ENCODE data around the gene VOPP1. TPM values are rescaled to one million over a fixed set of nuclear protein-coding genes. Genes with fewer than 3 reads are reported as not detected.

The VOPP1 gene
- total and polyA plus RNA-seq, 8 donors = 15.1 to 37.3 (median 19.2) TPM

GRCh38 chr7:55595511-55595910 is 23.2 kb upstream of the VOPP1 start:
- no peaks in the 10 kb centered on the region for H3K9me3 ChIP-seq
- 76 to 83% methylated on average over 4 of the region's 4 CpGs for WGBS, 2 donors
- H3K4me1 ChIP-seq = no peaks in the 10 kb centered on the region
- no peak for DNase-seq
- no peaks in the 10 kb centered on the region for H3K36me3 ChIP-seq
- ATAC-seq = no peak
- no peaks in the 10 kb centered on the region for H3K27me3 ChIP-seq
- no peak overlapping the region for H3K27ac ChIP-seq
- intact Hi-C loops (cut with DNase I) = loop anchor here in 1 of 3 donors (10.0 kb wide), 2 partner anchors 171 to 321 kb away; no protein-coding TSS in a partner anchor
- TF ChIP-seq CTCF (IDR thresholded peaks at IDR 0.05) = no peak
- no peak for FAIRE-seq
- no peak overlapping the region for H3K4me3 ChIP-seq

DNA sequence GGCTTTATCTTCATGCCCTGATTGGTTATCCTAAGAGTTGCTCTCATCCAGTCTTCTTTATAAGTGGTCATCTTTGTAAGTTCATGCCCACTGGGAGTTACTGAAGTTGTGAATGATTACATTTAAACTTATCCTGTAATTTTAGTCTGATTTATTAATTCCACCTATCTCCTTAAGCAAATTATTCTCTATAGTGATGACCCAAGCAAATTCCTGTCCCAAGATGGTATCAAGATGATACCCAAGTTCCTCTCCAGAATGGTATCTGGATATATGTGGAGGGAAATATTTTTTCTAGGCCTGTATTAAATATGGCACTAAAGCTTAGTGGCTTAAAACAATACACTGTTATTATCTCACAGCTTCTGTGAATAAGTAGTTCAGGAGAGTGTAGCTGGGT is 22.6 kb upstream of the VOPP1 start:
- no peak for TF ChIP-seq CTCF (IDR thresholded peaks at IDR 0.05)
- Histone ChIP-seq H3K9me3 (no peaks in the 10 kb centered on the region), H3K36me3 (no peaks in the 10 kb centered on the region), H3K27me3 (no peaks in the 10 kb centered on the region), H3K4me1 (no peaks in the 10 kb centered on the region), H3K27ac (no peak overlapping the region), H3K4me3 (no peak overlapping the region)
- DNase-seq (no peak), ATAC-seq (no peak), FAIRE-seq (no peak)
- intact Hi-C loops (cut with DNase I) = loop anchor here in 1 of 3 donors (10.0 kb wide), 2 partner anchors 170 to 320 kb away; no protein-coding TSS in a partner anchor

DNA sequence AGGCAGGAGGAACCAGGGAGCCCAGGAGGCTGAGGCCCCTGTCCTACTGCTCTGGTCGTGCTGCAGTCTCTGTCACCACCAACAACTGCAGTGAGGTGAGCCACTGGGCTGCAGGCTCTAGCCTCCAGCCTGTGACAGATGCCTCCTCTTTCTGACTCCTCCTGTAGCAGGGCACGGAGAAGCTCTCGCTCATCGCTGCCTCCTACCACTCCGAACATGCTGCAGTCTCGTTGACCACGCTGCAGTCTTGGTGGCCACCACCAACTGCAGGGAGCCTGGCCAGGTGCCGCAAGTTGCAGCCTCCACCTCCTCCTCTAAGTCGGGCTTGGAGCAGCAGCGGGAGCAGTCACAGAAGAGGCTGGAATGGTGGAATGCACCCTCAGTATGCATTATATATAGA is 22.1 kb upstream of the VOPP1 start:
- no peak for ATAC-seq
- Histone ChIP-seq H3K36me3 (no peaks in the 10 kb centered on the region), H3K27me3 (no peaks in the 10 kb centered on the region), H3K4me1 (no peaks in the 10 kb centered on the region), H3K27ac (no peak overlapping the region), H3K9me3 (no peaks in the 10 kb centered on the region), H3K4me3 (no peak overlapping the region)
- FAIRE-seq = no peak
- no peak for TF ChIP-seq CTCF (IDR thresholded peaks at IDR 0.05)
- DNase-seq = no peak
- WGBS, 2 donors = 87 to 89% methylated on average over 10 of the region's 10 CpGs
- intact Hi-C loops (cut with DNase I) = loop anchor here in 1 of 3 donors (10.0 kb wide), 2 partner anchors 170 to 320 kb away; no protein-coding TSS in a partner anchor

DNA sequence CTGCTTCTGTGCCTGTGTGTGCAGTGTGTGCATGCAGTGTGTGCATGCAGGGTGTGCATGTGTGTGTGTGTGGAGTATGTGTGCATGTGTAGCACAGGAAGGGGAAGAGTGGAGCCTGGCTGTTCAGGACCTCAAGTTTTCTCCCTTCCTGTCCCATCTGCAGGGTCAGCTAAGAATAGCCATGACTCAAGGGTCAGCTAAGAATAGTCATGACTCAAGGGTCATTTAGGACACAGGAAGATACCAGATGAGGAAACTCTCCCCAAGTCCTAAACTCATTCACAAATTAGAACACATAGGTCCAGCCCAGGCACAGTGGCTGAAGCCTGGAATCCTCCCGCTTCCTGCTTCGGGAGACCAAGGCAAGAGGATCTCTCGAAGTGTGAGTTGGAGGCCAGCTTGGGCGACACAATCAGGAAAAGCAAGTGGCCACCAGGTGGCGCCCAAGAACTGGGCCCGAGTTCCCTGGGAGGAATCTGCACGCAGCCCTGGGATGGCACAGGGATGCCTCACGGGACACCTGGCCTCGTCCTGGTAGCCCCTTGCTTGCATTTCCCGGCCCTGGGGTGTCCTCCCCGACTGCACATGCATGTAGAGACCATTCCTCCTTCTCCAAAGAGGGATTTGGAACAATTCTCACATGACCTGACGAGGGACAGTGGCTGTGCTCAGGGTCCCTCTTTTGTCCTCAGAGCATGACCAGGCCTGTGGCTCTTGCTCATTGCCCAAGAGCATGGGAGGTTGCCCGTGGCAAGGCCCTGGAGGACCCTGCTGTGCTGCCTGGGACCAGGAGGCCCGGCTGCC is 21.4 kb upstream of the VOPP1 start:
- TF ChIP-seq CTCF (IDR thresholded peaks at IDR 0.05) = peak; percentile 61 to 72 (median 67)
- H3K27me3 ChIP-seq = no peaks in the 10 kb centered on the region
- FAIRE-seq (no peak), ATAC-seq (peak; percentile 52 to 72 (median 64)), DNase-seq (peak in 4 of 6 donors; percentile 55 to 90 (median 76))
- intact Hi-C loops (cut with DNase I) = loop anchor here in 1 of 3 donors (10.0 kb wide), 2 partner anchors 169 to 319 kb away; no protein-coding TSS in a partner anchor
- WGBS, 2 donors = 58 to 61% methylated on average over 14 of the region's 14 CpGs
- H3K4me1 ChIP-seq = no peaks in the 10 kb centered on the region
- H3K27ac ChIP-seq = no peak overlapping the region
- H3K9me3 ChIP-seq = no peaks in the 10 kb centered on the region
- H3K36me3 ChIP-seq = no peaks in the 10 kb centered on the region
- H3K4me3 ChIP-seq = no peak overlapping the region

DNA sequence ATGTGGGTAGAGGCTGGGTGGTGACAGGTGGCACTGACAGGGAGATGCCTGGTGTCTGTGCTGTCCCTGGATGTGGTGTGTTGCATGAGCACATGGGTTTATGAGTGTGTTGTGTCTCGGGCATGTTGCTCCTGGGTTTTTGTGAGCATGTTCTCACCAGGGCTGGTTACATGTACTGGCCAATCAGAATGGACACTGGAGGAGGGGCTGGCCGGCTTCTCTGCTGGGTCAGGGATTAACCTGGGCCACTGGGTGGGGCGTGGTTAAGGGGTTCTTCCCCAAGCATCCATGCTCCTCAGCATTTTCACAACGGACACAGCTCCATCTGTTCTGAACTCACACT is 20.8 kb upstream of the VOPP1 start:
- no peak for ATAC-seq
- intact Hi-C loops (cut with DNase I) = loop anchor here in 1 of 3 donors (10.0 kb wide), 2 partner anchors 168 to 318 kb away; no protein-coding TSS in a partner anchor
- Histone ChIP-seq H3K9me3 (no peaks in the 10 kb centered on the region), H3K27me3 (no peaks in the 10 kb centered on the region), H3K4me3 (no peak overlapping the region), H3K4me1 (no peaks in the 10 kb centered on the region), H3K27ac (no peak overlapping the region), H3K36me3 (no peaks in the 10 kb centered on the region)
- no peak for TF ChIP-seq CTCF (IDR thresholded peaks at IDR 0.05)
- no peak for FAIRE-seq
- no peak for DNase-seq
- 43 to 58% methylated on average over 4 of the region's 4 CpGs for WGBS, 2 donors
